Amygdala (tissue), 56 donors: ENCODE measurements around the gene HSPB9.

Experiments used
- DNase-seq, 56 donors: peaks; one replicate each; lab custom pipeline; 2025; lab: John Stamatoyannopoulos, UW

Gene HSPB9

GRCh38 chr17:42122371-42123303 lies at the start of gene HSPB9:
Gene HSPB9, plus strand, starts transcription at chr17:42122804. Its CDS starts 47 bp downstream, at chr17:42122851.
- DNase-seq, result no peak

- DNase-seq, result no peak
These were observed 46.8 kb upstream of the HSPB9 start for GRCh38 chr17:42075789-42076188.

- no peak for DNase-seq
These were observed 45.6 kb upstream of the HSPB9 start for GRCh38 chr17:42076797-42077559.

- no peak for DNase-seq
These were observed 44.8 kb upstream of the HSPB9 start for GRCh38 chr17:42077755-42078154.

GRCh38 chr17:42078396-42079043 lies 44.1 kb upstream of the HSPB9 start:
- DNase-seq, result no peak

- DNase-seq, result no peak
These were observed 43.1 kb upstream of the HSPB9 start for GRCh38 chr17:42079541-42079940.

- DNase-seq, result no peak
These were observed 41.0 kb upstream of the HSPB9 start for GRCh38 chr17:42081516-42082129.

GRCh38 chr17:42087042-42087701 lies 35.4 kb upstream of the HSPB9 start:
- DNase-seq, result no peak

- peak in 31 of 56 donors; percentile 2 to 65 (median 32) for DNase-seq
These were observed 34.6 kb upstream of the HSPB9 start for GRCh38 chr17:42087736-42088705.

- DNase-seq, result no peak
These were observed 33.9 kb upstream of the HSPB9 start for GRCh38 chr17:42088736-42089135.

- no peak for DNase-seq
These were observed 31.4 kb upstream of the HSPB9 start for GRCh38 chr17:42090964-42091790.

GRCh38 chr17:42092939-42093338 lies 29.7 kb upstream of the HSPB9 start:
- no peak for DNase-seq

GRCh38 chr17:42094375-42095069 lies 28.1 kb upstream of the HSPB9 start:
- no peak for DNase-seq

GRCh38 chr17:42096360-42097111 lies 26.1 kb upstream of the HSPB9 start:
- no peak for DNase-seq

- no peak for DNase-seq
These were observed 24.6 kb upstream of the HSPB9 start, which contains the start of gene ZNF385C for GRCh38 chr17:42097691-42098631. Gene ZNF385C, minus strand, starts transcription at chr17:42098473. Its CDS starts 35,417 bp downstream, at chr17:42063056.
